ENCODE results near the gene ZNF81. TPM values are rescaled to one million over a fixed set of nuclear protein-coding genes. Genes with fewer than 3 reads are reported as not detected.

ZNF81 gene
- total and polyA plus RNA-seq, 2 of the 4 experiments (the other 2 are of a cell fraction) = 2.1 to 4.5 TPM

DNA sequence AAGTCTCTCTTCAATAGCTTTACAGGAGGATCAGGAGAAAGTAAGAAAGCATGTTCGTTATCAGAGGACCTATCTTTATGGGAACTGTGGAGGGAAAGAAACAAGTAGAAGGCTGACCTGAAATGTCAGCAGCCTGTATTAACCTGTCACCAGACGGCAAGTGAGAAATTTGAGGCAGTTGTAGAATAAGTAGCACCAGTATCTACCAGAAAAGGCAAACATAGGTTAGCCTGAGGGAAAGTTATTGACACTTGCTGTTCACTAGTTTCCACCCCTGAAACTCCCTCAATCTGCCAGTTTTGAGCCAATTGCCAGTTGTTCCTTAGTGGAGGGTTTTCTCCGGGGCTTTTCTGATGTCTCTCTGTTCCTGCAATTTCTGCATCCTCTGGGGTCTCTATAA, 36.4 kb downstream of the ZNF81 start:
- Histone ChIP-seq H3K23ac (ENCODE audit: low read depth, low read length) (no peak overlapping the region), H4K20me1 (ENCODE audit: insufficient read depth, low read length) (no peaks in the 10 kb centered on the region), H3K4ac (ENCODE audit: low read depth, low read length) (no peak overlapping the region), H3K79me1 (ENCODE audit: low read depth in 1 of 2, low read length in 2 of 2) (no peaks in the 10 kb centered on the region), H3K4me2 (ENCODE audit: low read depth, low read length) (no peak overlapping the region), H3K9ac (ENCODE audit: low read depth, low read length) (no peak overlapping the region), H3K27me3 (ENCODE audit: control insufficient read depth, insufficient read depth, low read length) (no peaks in the 10 kb centered on the region), H3K56ac (ENCODE audit: extremely low read depth, insufficient read depth, low read length) (no peak overlapping the region), H2AFZ (replicated peaks; ENCODE audit: low read length, poor library complexity) (no peak overlapping the region), H2AK9ac (replicated peaks; ENCODE audit: low read depth, low read length, poor library complexity) (no peak overlapping the region), H3K36me3 (ENCODE audit: control insufficient read depth, insufficient read depth, low read length) (no peaks in the 10 kb centered on the region), H3K4me1 (ENCODE audit: control insufficient read depth, insufficient read depth, low read length) (no peaks in the 10 kb centered on the region), H2AK5ac (ENCODE audit: low read depth, low read length) (no peak overlapping the region), H2BK15ac (ENCODE audit: low read depth, low read length) (no peak overlapping the region), H3K9me3 (ENCODE audit: control insufficient read depth, insufficient read depth, low read length) (no peaks in the 10 kb centered on the region), H3K18ac (ENCODE audit: low read depth, low read length) (no peak overlapping the region), H3K4me3 (ENCODE audit: insufficient read depth, low read depth, low read length) (no peak overlapping the region), H4K91ac (ENCODE audit: insufficient read depth, low read depth, low read length) (no peak overlapping the region), H4K5ac (ENCODE audit: low read depth, low read length) (no peak overlapping the region), H4K8ac (ENCODE audit: low read depth in 2 of 2, low read length in 2 of 2) (no peak overlapping the region), H3K9me1 (ENCODE audit: insufficient read depth, low read length) (no peaks in the 10 kb centered on the region), H2BK5ac (ENCODE audit: low read depth, low read length, poor library complexity, severe bottlenecking) (no peak overlapping the region), H2BK120ac (ENCODE audit: low read depth, low read length) (no peak overlapping the region), H3K27ac (ENCODE audit: insufficient read depth, low read length) (no peak overlapping the region), H3K14ac (replicated peaks; ENCODE audit: low read depth, low read length) (no peak overlapping the region), H2BK20ac (ENCODE audit: low read depth, low read length) (no peak overlapping the region)
- no peak for ATAC-seq (ENCODE audit: low read depth)
- CTCF ChIA-PET = no interaction called here
- WGBS, 2 experiments (ENCODE audit: extremely low coverage in 2 of 2, insufficient read length in 1 of 2) = 50% methylated on average over 1 of the region's 3 CpGs; no CpG with 5 or more reads in 1 of the 2 experiments
- TF ChIP-seq RCOR1 (IDR thresholded peaks at IDR 0.05; ENCODE audit: insufficient replicate concordance, low read length) (no peak), CEBPB (IDR thresholded peaks at IDR 0.05; ENCODE audit: low read depth, low read length) (no peak), RFX5 (IDR thresholded peaks at IDR 0.05; ENCODE audit: low read depth, low read length) (no peak), MAFK (IDR thresholded peaks at IDR 0.05; ENCODE audit: low read depth, low read length) (no peak), POLR2A (IDR thresholded peaks at IDR 0.05; ENCODE audit: low read depth, low read length) (no peak), FOS (IDR thresholded peaks at IDR 0.05; ENCODE audit: low read depth, low read length) (no peak), BHLHE40 (IDR thresholded peaks at IDR 0.05; ENCODE audit: low read depth, low read length) (no peak), NFE2L2 (IDR thresholded peaks at IDR 0.05; ENCODE audit: low read depth, low read length) (no peak), SMC3 (IDR thresholded peaks at IDR 0.05; ENCODE audit: low read depth, low read length) (no peak), RAD21 (IDR thresholded peaks at IDR 0.05; ENCODE audit: low read length) (no peak)
- TF ChIP-seq, protein P1, sequence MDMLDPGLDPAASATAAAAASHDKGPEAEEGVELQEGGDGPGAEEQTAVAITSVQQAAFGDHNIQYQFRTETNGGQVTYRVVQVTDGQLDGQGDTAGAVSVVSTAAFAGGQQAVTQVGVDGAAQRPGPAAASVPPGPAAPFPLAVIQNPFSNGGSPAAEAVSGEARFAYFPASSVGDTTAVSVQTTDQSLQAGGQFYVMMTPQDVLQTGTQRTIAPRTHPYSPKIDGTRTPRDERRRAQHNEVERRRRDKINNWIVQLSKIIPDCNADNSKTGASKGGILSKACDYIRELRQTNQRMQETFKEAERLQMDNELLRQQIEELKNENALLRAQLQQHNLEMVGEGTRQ (IDR thresholded peaks at IDR 0.05; ENCODE audit: low read depth, low read length) = no peak
- BruUV-seq (replicated peaks) = no TSS peak
- in situ Hi-C loops (cut with MboI; ENCODE audit: low sequenced_read_pairs) = no loop called here
- DNase-seq = no peak
- dilution Hi-C loops (cut with HindIII; ENCODE audit: low sequenced_read_pairs, unreplicated experiment) = no loop called here
- intact Hi-C loops (cut with micrococcal nuclease) = no loop called here
- POLR2A ChIA-PET (ENCODE audit: unreplicated experiment) = no interaction called here
